HPDE6-E6E7 (cell line): ENCODE measurements around the gene RSRP1.
"Not testable (repeated sequence)": the region's sequence is repeated elsewhere in the genome, so short reads cannot be mapped to it uniquely, and the experiment has no call there.

Experiments used
- DNase-seq: peaks from one replicate; pipeline ENCODE4 v3.0.0; 2011; ENCODE audit warnings: missing footprints; ENCODE audit errors: extremely low spot score

The RSRP1 gene, protein sequence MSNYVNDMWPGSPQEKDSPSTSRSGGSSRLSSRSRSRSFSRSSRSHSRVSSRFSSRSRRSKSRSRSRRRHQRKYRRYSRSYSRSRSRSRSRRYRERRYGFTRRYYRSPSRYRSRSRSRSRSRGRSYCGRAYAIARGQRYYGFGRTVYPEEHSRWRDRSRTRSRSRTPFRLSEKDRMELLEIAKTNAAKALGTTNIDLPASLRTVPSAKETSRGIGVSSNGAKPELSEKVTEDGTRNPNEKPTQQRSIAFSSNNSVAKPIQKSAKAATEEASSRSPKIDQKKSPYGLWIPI

DNA sequence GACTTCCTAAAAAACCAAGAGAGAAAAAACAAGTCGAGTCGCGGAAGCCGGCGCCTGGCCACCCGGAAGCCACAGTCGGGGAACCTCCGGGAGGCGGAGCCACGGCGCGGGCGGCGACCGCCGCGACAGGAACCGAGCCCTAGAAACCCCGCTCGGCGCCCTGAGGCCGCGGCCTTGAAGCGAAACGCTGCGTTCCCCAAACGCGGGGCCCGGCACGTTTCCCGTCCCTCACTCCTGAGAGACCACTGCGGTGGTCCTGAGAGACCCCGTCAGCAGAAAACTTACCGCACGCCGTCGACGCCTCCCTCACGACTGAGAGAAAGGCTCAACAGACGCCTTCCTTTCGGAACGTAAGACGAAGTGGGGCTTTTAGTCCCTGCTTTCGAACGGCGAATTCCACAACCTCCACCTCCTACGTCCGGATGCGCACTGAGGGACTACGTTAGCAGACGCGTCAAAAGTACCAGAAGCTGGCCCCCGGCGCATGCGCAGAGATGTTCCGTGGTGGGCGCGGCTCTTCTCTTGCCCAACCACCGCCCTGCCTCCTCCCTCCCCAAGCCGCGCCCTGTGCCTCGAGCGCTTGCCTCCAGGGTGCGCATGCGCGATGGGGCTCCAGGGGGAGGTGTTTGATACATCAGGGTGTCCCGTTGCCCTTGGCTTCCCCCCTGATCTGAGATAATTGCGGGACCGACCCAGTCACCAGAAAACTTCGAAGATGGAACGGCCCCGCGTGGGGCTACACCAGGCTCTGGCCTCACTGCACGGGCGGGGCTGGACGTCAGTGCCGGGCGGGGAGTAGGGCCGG, at the start of gene RSRP1:
Gene RSRP1 (minus strand): TSS at position 431 of the 805 bp plus-strand sequence. CDS start 491 bp downstream, outside the sequence.
- DNase-seq, result peak; percentile 95

DNA sequence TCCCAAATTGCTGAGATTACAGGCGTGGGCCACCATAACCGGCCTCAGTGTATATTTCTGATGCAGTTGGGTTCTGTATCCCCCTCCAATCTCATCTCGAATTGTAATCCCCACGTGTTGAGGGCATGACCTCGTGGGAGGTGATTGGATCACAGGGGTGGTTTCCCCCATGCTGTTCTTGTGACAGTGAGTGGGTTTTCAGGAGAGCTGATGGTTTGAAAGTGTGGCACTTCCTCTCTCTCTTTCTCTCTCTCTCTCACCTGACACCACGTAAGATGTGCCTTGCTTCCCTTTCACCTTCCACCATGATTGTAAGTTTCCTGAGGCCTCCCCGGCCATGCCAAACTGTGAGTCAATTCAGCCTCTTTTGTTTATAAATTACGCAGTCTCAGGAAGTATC, 49.2 kb upstream of the RSRP1 start:
- DNase-seq, result not testable (repeated sequence)

DNA sequence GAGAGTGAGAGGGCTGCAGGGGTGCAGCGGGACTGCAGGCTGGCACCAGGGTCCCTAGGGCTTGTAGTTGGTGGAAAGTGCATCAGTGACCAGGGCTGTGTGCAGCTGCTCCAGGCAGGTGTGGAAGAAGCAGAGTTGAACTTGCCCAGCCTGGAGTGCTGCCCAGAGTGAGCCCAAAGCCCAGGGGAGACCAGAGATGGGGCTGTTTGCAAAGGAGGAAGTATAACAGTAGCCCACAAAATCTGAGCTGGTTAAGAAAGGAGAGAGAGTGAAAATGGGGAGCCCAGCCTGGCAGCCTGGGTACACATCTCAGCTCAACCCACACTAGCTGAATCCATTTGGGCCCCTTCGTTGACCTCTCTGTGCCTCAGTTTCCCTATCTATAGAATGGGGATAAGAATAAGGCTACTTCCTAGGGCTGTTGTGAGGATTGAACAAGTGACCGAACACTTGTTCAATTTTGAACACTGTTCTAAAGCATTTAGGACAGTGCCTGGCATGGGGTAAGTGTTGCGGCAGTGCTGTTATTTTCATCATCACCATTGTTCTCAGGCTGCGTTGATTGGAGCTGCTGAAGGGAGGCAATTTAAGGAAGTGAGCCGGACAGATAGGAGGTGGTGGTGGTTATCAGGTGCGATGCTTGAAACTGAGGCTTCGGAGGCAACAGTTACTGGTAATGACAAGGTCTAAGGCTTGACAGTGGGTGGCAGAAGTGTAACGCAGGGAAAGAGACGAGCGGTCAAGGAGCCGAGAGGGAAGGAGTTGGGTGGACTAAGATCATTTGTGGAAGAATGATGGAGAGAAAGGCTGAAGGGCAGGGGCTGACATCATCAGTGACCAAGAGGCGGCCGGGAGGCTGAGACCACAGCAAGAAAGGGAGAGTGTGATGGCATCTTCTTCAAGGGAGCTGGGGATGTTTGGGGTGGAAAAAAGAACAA, 47.9 kb upstream of the RSRP1 start:
- not testable (repeated sequence) for DNase-seq

DNA sequence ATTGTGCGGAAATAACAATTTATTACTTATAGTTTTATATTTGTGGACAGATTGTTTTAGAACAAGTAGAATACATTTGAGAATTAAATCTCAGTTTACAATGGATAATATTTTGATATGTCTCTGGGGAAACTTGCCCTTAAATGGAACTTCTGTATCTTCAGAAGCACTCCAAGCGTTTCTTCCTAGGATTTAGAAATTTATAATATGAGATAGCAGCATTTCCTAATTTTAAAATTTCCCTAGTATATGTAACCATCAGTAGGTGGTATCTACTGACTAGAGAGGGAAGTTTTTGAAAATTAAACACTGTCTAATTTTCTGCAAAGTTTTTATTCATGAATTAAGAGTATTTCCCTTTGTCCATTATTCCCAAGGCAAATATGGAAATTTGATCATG, 46.2 kb upstream of the RSRP1 start:
- DNase-seq, result not testable (repeated sequence)

DNA sequence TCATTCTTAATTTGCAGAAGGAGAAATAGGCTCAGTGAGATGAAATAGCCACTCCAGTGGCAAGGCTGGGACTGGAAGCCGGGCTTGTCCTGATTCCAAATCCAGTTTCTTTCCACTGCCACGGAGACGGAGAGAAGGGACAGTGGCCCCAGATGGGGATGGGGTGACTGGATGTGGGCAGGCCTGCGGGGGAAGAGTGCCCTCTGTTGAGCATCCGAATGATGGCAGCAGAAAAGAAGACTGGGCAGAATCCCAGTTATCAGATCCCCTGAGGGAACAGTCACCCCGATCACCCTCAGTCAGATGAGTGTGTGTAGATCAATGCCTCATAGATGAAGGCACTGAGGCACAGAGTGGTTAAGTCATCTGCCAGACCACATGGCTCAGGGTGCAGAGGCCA, 42.8 kb upstream of the RSRP1 start:
- DNase-seq, result not testable (repeated sequence)

DNA sequence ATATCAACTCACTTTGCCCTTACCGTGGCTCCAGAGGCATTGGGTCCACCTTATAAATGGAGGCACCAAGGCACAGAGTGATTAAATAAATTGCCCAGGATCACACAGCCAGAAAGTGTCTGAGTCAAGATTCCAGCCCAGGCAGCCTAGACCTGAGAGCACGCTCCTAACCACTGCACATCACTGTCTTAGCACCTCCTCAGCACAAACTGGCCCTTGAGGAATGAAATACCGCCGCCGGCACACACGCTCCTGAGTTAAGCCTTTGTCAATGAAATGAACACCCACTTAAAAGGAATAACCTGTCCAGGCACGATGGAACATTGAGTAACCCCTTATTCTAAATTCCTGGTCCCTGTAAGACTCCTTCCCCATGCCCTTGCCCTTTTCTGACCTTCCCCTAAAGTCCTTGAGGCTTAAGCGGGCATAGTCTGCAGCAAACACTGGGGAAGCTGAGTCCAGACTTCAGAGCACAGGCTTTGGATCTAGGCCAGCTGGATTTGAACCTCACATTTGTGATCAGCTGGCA, 41.4 kb upstream of the RSRP1 start:
- DNase-seq, result not testable (repeated sequence)

DNA sequence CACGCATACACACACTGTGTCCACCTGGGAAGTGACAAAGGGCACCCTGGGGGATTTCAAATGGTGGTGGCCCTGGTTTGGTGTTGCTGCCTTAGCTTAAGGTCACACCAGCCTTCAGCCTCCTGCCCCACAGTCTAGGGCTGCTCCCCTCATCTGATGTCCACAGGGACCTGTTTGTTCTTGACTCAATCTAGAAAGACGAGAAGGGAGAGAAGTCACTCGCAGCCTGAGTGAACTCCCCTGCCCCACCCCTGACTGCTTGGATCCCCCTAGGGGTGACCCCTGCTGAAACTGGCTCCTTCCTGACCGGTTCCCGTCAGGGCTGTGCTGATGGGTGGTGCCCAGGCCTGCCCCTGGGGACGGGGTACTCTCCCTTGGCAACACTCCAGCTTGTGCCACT, 39.9 kb upstream of the RSRP1 start:
- DNase-seq, result not testable (repeated sequence)

GRCh38 chr1:25285862-25286261, 38.6 kb upstream of the RSRP1 start:
- not testable (repeated sequence) for DNase-seq

GRCh38 chr1:25279693-25280111, 32.4 kb upstream of the RSRP1 start:
- not testable (repeated sequence) for DNase-seq

DNA sequence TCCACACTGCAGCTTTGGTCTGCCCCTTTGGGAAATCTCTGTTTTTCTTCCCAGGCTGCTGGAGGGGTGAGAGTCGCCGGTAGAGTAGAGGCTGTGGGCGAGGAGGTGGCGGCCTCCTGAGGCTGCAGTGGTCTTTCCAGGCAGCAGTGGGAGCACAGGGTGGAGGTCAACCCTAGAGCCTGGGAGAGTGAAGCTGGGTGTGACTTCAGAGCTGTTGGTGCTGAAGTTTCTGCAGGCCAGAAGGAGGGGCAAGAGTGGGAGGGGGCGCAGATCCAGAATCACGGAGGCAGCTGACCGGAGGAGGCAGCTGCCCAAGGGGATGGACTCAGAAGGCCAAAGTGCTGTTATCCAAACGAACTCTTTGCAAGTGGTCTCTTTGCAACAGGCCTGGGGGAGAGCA, 31.5 kb upstream of the RSRP1 start:
- not testable (repeated sequence) for DNase-seq

DNA sequence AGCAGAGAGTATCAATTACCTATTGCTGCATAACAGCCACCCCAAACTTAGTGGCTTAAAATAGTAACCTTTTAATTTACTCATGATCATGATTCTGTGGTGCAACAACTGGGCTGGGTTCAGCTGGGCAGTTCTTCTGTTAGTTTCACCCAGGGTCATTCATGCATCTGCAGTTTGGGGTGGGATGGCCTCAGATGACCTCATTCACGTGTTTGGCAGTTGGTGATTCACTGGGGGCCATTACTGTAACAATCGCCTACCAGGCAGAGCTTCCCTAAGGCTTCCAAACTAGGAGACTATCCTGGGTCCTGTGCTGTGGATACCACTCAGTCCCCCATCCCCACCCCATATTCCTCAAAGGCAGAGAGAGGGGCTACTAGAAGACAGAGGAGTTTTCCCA, 31.1 kb upstream of the RSRP1 start:
- DNase-seq, result not testable (repeated sequence)

- not testable (repeated sequence) for DNase-seq
Observed at GRCh38 chr1:25277295-25277694, 30.0 kb upstream of the RSRP1 start.

GRCh38 chr1:25275648-25276047, 28.4 kb upstream of the RSRP1 start:
- not testable (repeated sequence) for DNase-seq

GRCh38 chr1:25272238-25272637, 25.0 kb upstream of the RSRP1 start, which contains the start of gene RHD:
RHD (plus strand) TSS chr1:25272509; CDS start chr1:25272548, 39 bp downstream.
- DNase-seq, result not testable (repeated sequence)

GRCh38 chr1:25268143-25268760, 21.0 kb upstream of the RSRP1 start:
- DNase-seq, result not testable (repeated sequence)

DNA sequence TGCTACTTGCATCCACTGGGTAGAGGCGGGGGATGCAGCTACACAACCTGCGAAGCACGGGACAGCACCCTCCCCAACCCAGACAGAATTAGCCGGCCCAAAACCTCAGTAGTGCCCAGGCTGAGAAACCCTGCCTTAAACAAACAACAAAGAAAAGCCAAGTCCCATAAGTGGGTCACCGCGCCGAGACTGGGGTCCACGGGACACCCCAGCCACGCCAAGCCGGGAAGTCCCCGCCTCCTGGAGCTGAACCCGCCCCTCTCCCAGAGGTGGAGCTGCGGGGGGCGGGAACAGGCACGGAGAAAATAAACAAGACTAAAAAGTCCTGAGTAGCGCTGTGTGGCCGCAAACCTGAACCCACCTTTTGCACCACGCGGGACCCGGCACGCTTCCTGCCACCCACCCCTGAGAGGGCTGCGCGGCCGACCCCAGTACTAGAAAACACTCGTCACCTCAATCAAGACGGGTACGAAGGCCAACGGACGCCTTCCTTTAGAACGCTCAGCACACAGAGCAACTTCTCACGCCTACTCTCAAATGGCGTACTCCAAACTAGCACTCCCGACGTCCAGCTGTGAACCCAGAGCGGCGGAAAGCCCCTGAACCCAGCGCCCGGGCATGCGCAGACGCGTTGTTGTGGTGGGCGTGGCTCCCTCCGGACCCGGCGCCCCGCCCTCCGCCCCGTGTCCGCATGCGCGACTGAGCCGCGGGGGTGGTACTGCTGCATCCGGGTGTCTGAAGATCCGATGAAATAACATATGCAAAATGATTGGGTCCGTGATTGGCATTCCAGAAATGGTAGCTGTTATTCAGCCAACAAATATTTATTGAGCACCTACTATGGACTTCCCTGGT, 20.3 kb upstream of the RSRP1 start:
- DNase-seq, result not testable (repeated sequence)

GRCh38 chr1:25266554-25267287, 19.5 kb upstream of the RSRP1 start:
- not testable (repeated sequence) for DNase-seq

GRCh38 chr1:25260336-25260735, 13.1 kb upstream of the RSRP1 start:
- not testable (repeated sequence) for DNase-seq

DNA sequence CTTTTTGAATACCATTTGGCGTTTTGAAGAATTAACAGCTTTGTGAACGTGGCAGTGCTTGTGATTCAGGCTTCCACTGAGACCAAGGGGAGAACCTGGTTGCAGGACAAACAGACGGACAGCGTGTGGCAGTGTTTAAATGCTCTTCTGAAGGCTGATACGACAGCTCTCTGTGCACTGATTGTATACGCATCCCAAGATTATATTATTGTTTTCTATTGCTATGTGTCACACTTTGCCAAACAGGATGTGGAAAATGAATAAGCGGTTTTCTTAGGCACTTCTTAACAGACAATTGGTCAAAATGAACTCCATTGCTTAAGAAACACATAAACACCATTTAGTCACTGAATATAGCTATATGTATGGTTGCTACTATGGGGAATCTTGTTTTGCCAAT, 12.6 kb upstream of the RSRP1 start:
- DNase-seq, result not testable (repeated sequence)
